ENCODE results near the gene PALM. TPM values are rescaled to one million over a fixed set of nuclear protein-coding genes. Genes with fewer than 3 reads are reported as not detected.

Gene PALM
- total RNA-seq, 1 donor from 2014 or later, result 87.1 TPM

DNA sequence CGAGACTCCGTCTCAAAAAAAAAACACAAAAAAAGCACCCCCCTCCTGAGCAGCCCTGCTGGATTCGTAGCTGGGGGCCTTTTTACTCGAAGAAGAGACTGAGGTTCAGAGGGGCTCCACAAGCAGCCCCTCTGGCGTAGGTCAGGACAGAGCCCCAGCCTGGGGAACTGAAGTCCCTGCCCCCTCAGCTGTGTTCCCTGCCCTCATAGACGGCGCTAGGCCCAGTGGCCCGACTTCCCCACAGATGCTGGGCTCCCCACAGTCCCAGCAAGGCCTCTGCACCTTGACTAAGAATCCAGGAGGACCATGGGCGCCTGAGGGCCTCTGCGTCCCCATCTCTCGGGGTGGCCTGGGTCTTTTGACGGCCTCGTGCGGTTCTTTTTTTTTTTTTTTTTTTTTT lies 41.1 kb downstream of the PALM start:
- H3K36me3 Mint-ChIP-seq, result peaks cover 6% of the 10 kb centered on the region
- H3K27ac Mint-ChIP-seq, result no peak overlapping the region
- TF ChIP-seq, protein P1, sequence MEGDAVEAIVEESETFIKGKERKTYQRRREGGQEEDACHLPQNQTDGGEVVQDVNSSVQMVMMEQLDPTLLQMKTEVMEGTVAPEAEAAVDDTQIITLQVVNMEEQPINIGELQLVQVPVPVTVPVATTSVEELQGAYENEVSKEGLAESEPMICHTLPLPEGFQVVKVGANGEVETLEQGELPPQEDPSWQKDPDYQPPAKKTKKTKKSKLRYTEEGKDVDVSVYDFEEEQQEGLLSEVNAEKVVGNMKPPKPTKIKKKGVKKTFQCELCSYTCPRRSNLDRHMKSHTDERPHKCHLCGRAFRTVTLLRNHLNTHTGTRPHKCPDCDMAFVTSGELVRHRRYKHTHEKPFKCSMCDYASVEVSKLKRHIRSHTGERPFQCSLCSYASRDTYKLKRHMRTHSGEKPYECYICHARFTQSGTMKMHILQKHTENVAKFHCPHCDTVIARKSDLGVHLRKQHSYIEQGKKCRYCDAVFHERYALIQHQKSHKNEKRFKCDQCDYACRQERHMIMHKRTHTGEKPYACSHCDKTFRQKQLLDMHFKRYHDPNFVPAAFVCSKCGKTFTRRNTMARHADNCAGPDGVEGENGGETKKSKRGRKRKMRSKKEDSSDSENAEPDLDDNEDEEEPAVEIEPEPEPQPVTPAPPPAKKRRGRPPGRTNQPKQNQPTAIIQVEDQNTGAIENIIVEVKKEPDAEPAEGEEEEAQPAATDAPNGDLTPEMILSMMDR (IDR thresholded peaks at IDR 0.05; ENCODE audit: unreplicated experiment), result no peak
- peaks cover 6% of the 10 kb centered on the region for H3K4me1 Mint-ChIP-seq
- no peak overlapping the region for H3K4me3 Mint-ChIP-seq
- no peaks in the 10 kb centered on the region for H3K27me3 Mint-ChIP-seq (ENCODE audit: low read depth)
- no peaks in the 10 kb centered on the region for H3K9me3 Mint-ChIP-seq
- no peak for DNase-seq (ENCODE audit: low spot score in 2 of 2, unreplicated experiment in 2 of 2)

DNA sequence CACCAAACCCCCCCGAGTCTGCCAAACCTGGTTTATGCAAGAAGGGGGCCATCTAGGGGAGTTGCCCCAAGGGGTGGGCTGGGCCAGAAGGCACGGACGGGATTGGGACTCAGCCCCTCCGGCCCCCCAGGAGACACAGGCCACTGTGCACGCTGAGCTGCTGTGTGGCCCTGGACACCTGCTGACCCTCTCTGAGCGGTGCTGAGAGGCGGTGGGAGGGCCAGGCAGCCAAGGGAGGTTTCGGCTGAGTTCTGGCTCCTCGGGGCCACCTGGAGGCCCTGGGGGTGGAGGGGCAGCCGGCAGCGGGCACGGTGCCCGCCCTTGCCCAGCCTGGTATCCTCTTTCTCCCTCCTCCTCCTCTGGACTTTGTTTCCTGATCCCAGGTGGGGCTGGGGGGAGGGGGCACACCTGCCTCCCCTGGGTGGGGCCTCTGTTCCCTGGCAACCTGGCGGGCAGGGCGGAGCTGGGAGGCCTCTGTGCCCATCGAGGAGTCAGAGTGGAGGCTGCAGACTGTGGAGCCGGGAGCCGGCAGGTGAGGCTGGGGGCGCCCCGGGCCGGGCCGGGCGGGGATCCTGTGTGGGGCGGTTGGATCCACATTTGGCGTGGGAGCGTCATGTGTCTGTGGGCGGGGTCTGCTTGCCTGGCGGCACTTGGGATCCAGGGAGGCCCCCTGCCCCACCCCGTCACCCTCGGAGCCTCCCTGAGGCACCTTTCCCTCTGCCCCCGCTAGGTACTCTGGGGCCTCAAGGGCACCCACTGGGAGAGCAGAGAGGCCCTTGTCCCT lies 42.1 kb downstream of the PALM start, which contains the start of gene MISP:
TSS of gene MISP (plus strand) at position 473 of the 784 bp plus-strand sequence. CDS start 5,835 bp downstream, outside the sequence.
- H3K36me3 Mint-ChIP-seq, result peaks cover 6% of the 10 kb centered on the region
- no peaks in the 10 kb centered on the region for H3K27me3 Mint-ChIP-seq (ENCODE audit: low read depth)
- no peaks in the 10 kb centered on the region for H3K9me3 Mint-ChIP-seq
- no peak within 1 kb of the TSS for H3K27ac Mint-ChIP-seq
- peaks cover 6% of the 10 kb centered on the region for H3K4me1 Mint-ChIP-seq
- TF ChIP-seq, protein P1 (IDR thresholded peaks at IDR 0.05; ENCODE audit: unreplicated experiment), result no peak
- H3K4me3 Mint-ChIP-seq, result no peak within 1 kb of the TSS
- DNase-seq (ENCODE audit: low spot score in 2 of 2, unreplicated experiment in 2 of 2), result no peak

DNA sequence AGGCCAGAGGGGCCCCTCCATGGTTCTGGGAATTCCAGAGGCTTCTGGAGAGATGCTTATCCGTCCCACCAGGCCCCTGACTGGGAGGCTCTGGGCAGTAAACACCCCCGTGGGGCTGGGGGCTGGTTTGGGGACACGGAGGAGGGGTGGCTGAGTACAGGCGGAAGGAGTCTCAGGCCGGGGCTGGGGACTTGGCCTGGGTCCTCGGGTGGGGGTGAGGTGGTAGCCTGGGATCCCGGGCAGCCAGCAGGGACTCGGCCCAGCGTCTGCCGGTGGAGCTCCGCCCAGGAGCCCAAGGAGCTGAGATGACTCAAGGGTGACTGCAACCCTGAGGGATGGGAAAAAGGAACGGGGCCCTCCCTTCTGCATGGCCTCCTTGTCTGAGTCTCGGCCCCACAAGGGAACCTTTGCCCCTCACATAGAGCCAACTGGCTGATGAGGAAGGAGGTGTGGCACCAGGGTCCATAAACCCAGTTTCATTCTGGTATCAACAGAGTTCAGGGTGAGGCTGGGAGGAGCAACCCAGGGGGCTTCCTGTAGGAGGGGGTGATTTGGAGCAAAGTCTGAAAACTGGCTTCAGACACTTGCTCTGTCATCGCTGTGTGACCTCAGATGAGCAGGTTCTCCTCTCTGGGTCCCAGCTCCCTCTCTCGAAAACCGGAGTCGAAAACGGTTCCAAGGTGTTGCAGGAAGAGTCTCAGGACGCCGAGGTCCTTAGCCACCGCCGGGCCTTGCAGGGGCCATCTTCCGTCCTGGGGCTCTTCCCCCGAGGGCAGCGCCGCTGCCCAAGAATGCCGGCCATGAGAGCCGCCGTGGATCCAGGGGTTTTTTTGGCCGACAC lies 43.0 kb downstream of the PALM start:
- Mint-ChIP-seq H3K27me3 (ENCODE audit: low read depth) (no peaks in the 10 kb centered on the region), H3K4me1 (peaks cover 6% of the 10 kb centered on the region), H3K9me3 (no peaks in the 10 kb centered on the region), H3K36me3 (no peaks in the 10 kb centered on the region), H3K4me3 (no peak overlapping the region), H3K27ac (no peak overlapping the region)
- DNase-seq (ENCODE audit: low spot score in 2 of 2, unreplicated experiment in 2 of 2), result no peak
- TF ChIP-seq, protein P1 (IDR thresholded peaks at IDR 0.05; ENCODE audit: unreplicated experiment), result no peak

DNA sequence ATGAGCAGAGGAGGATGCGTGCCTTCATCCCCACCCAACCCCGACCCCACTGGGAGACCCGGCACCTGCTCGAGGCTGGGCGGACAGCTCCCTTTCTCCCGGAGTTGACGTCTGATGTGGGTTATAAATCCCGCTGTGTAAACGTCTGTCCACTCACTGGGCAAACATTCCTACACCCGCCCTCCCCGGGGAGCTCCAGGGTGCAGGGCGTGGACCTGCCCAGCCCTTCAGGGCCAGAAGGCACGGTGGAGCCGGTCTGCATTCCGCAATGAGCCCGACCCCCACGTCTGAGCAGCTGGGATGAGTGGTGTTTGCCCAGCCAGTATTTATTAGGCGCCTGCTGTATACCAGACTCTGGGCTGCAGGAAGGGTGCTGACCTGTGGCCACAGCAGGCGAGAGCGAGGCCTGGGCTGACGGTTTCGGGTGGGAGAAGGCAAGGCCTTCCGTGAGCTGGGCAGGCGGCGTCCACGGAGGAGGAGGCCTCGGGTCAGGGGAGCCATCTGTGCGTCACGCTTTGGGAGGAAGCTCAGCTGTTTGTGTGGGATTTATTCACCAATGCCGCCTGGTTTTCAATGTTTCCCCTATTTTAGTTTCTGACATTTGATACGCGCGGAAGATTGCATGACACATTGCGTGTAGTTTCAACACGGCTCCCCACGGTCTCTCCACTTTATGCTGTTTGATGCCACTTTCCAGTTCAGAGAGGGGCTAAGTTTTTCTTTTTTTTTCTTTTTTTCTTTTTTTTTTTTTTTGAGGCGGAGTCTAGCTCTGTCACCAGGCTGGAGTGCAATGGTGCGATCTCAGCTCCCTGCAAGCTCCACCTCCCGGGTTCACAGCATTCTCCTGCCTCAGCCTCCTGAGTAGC lies 44.1 kb downstream of the PALM start:
- no peak for DNase-seq (ENCODE audit: low spot score in 2 of 2, unreplicated experiment in 2 of 2)
- Mint-ChIP-seq H3K4me1 (peaks cover 6% of the 10 kb centered on the region), H3K4me3 (no peak overlapping the region), H3K27me3 (ENCODE audit: low read depth) (no peaks in the 10 kb centered on the region), H3K36me3 (no peaks in the 10 kb centered on the region), H3K9me3 (no peaks in the 10 kb centered on the region), H3K27ac (peak overlapping the region; percentile 82)
- TF ChIP-seq, protein P1 (IDR thresholded peaks at IDR 0.05; ENCODE audit: unreplicated experiment), result no peak

DNA sequence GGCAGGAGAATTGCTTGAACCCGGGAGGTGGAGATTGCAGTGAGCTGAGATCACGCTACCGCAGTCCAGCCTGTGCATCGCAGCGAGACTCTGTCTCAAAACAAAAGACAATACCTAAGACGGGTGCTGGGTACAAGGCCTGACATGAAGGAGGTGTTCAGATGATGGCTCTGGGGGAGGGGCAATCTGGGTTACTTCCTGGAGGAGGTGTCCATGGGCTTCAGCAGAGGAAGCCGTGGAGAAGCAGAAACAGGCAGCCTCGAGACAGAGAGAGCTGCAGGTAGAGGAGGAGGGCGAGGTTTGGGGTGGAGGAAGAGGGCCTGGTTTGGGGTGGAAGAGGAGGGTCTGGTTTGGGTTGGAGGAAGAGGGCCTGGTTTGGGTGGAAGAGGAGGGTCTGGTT lies 45.8 kb downstream of the PALM start:
- DNase-seq (ENCODE audit: low spot score in 2 of 2, unreplicated experiment in 2 of 2), result no peak
- H3K27ac Mint-ChIP-seq, result no peak overlapping the region

More for the DNA sequence above, 45.8 kb downstream of the PALM start:
- Mint-ChIP-seq H3K4me1 (peaks cover 6% of the 10 kb centered on the region), H3K27me3 (ENCODE audit: low read depth) (no peaks in the 10 kb centered on the region), H3K9me3 (peaks cover under 1% of the 10 kb centered on the region), H3K36me3 (peaks cover under 1% of the 10 kb centered on the region), H3K4me3 (no peak overlapping the region)
- TF ChIP-seq, protein P1 (IDR thresholded peaks at IDR 0.05; ENCODE audit: unreplicated experiment), result no peak

Data from mesothelial cell of epicardium (in vitro differentiated cells).